D721Med (cell line): ENCODE measurements around the gene CRABP2.

Source experiments
- DNase-seq: peaks from one replicate; pipeline ENCODE4 v3.0.0; 2011; ENCODE audit warnings: low spot score; ENCODE audit not compliant: insufficient read length
- FAIRE-seq: peaks from 2 replicates; lab custom pipeline; 2011; peaks lifted over from hg19 to GRCh38; lab: Jason Lieb, UNC
- TF ChIP-seq, protein P1 (sequence below): IDR thresholded peaks from 2 replicates; pipeline ENCODE4 v1.5.1; 2012; ENCODE audit warnings: mild to moderate bottlenecking, control low read depth; ENCODE audit not compliant: insufficient read depth; ENCODE audit errors: missing control alignments

Gene CRABP2

GRCh38 chr1:156708218-156708661 is 2.9 kb upstream of the CRABP2 start:
- FAIRE-seq (no peak), DNase-seq (no peak)
- TF ChIP-seq, protein P1, sequence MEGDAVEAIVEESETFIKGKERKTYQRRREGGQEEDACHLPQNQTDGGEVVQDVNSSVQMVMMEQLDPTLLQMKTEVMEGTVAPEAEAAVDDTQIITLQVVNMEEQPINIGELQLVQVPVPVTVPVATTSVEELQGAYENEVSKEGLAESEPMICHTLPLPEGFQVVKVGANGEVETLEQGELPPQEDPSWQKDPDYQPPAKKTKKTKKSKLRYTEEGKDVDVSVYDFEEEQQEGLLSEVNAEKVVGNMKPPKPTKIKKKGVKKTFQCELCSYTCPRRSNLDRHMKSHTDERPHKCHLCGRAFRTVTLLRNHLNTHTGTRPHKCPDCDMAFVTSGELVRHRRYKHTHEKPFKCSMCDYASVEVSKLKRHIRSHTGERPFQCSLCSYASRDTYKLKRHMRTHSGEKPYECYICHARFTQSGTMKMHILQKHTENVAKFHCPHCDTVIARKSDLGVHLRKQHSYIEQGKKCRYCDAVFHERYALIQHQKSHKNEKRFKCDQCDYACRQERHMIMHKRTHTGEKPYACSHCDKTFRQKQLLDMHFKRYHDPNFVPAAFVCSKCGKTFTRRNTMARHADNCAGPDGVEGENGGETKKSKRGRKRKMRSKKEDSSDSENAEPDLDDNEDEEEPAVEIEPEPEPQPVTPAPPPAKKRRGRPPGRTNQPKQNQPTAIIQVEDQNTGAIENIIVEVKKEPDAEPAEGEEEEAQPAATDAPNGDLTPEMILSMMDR: no peak

GRCh38 chr1:156707417-156708217 is 2.2 kb upstream of the CRABP2 start:
- TF ChIP-seq, protein P1: no peak
- DNase-seq (no peak), FAIRE-seq (no peak)

DNA sequence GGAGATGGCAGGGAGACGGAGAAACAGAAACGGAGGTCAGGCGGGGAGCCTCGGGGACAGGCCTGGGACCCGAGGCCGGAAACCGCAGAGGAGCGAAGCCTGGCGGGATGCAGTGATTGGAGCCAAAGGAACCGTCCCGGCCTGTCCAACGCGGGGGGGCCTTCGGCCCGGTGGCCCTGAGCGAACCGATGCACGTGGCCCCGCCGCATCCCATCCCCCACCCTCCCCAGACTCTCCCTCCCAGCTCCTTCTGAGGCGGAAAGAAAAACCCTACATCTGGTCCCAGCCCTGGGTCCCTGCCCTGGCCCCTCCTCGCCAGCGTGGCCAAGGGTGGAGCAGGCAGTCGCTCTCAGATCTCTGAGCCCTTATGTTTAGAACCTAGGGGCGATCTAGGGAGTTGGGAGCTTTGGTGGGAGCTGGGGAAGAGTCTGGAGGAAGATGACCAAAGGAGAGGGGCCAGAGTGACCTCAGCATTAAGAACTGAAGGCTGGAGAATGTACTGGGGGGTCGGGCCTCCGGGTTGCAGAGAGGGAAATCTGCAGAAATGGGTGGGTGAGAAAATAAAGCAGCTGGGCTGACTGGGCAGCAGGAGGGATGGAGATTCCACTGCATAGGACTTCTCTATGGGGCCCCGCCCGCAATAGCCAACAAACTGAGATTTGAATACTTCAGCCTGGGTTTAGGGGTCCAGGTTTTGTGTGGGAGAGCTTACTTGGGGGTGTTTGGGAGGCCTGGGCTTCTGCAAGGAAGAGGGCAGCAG is 1.5 kb upstream of the CRABP2 start:
- FAIRE-seq (no peak), DNase-seq (no peak)
- TF ChIP-seq, protein P1: no peak

- FAIRE-seq (no peak), DNase-seq (peak; percentile 95)
- TF ChIP-seq, protein P1: peak; percentile 71
Measured at GRCh38 chr1:156705918-156706656, 704 bp upstream of the CRABP2 start.

DNA sequence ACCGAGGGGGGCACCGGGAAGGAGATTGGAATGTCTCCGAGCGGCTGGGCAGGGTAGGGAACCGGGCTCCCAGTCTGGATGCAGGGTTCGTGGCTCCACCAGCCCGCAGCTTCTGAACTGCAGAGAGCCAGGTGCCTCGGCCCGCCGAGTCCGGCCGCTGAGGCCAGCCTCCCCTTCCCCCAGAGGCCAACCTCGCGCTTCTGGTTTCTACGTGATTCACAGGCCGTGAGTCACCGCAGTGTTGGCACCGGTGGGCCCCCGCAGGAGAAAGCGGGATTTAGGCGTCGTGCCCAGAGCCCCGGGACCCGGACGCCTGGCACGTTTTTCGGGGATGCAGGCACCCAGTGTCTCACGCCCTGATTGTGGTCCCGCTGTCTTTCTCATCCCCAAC is 458 bp downstream of the CRABP2 start:
- DNase-seq (no peak), FAIRE-seq (no peak)
- TF ChIP-seq, protein P1: no peak

- FAIRE-seq (no peak), DNase-seq (no peak)
- TF ChIP-seq, protein P1: no peak
Measured at GRCh38 chr1:156704166-156704711, 1.1 kb downstream of the CRABP2 start.
